A673 (cell line): ENCODE results near the gene RNF180. TPM values are rescaled to one million over a fixed set of nuclear protein-coding genes. Genes with fewer than 3 reads are reported as not detected.
"Not testable (repeated sequence)": the region's sequence is repeated elsewhere in the genome, so short reads cannot be mapped to it uniquely, and the experiment has no call there.

Experiments
- BruUV-seq: library from RNA; stranded (reverse); fragments of 400-500 nt; replicated peaks from 2 replicates; lab custom pipeline; 2021; lab: Mats Ljungman, UMichigan
- CTCF ChIA-PET: fragments of 300-600 bp; sonication (Branson Sonifier 250); formaldehyde crosslinking; loops from one replicate; lab custom pipeline; 2022; ENCODE audit warnings: antibody characterized with exemption; lab: Charles Lee
- POLR2A ChIA-PET: fragments of 300-600 bp; sonication (Branson Sonifier 250); formaldehyde crosslinking; loops from one replicate; lab custom pipeline; 2022; ENCODE audit warnings: antibody characterized with exemption; ENCODE audit not compliant: low non-redundant PET; lab: Charles Lee
- DNase-seq: peaks from one replicate; pipeline ENCODE4 v3.0.0-alpha.2; 2015; ENCODE audit warnings: low spot score
- H3K27ac ChIP-seq: fragments of 200-600 bp; sonication (generic); 2 replicates; pipeline ENCODE4 v1.5.1; 2016; ENCODE audit warnings: mixed run types, low read depth, mild to moderate bottlenecking, mixed read lengths, antibody characterized with exemption, low read length; ENCODE audit not compliant: poor library complexity, severe bottlenecking
- H3K27me3 ChIP-seq: fragments of 200-600 bp; sonication (generic); replicated peaks from 2 replicates; pipeline ENCODE4 v1.6.1; 2017; ENCODE audit warnings: mixed run types, low read depth, mild to moderate bottlenecking, mixed read lengths, antibody characterized with exemption, low read length; ENCODE audit not compliant: insufficient read depth, poor library complexity
- H3K36me3 ChIP-seq: fragments of 200-600 bp; sonication (generic); 2 replicates; pipeline ENCODE4 v1.6.1; 2016; ENCODE audit warnings: mixed run types, mild to moderate bottlenecking, mixed read lengths, antibody characterized with exemption, low read length; ENCODE audit not compliant: insufficient read depth, poor library complexity, severe bottlenecking
- H3K4me1 ChIP-seq: fragments of 200-600 bp; sonication (generic); 2 replicates; pipeline ENCODE4 v1.6.1; 2017; ENCODE audit warnings: mixed run types, mild to moderate bottlenecking, mixed read lengths, antibody characterized with exemption, low read length; ENCODE audit not compliant: insufficient read depth, poor library complexity, severe bottlenecking
- H3K4me3 ChIP-seq: fragments of 200-600 bp; sonication (generic); 2 replicates; pipeline ENCODE4 v1.5.1; 2016; ENCODE audit warnings: low read depth, mixed run types, mild to moderate bottlenecking, mixed read lengths, low read length; ENCODE audit not compliant: poor library complexity, severe bottlenecking
- H3K9me3 ChIP-seq: fragments of 200-600 bp; sonication (generic); 2 replicates; pipeline ENCODE4 v1.6.1; 2016; ENCODE audit warnings: mixed run types, low read depth, mild to moderate bottlenecking, mixed read lengths, antibody characterized with exemption, low read length; ENCODE audit not compliant: poor library complexity, severe bottlenecking
- EZH2 ChIP-seq: fragments of 200-600 bp; sonication (generic); IDR thresholded peaks from 2 replicates; pipeline ENCODE4 v1.6.1; 2017; ENCODE audit warnings: borderline replicate concordance, low read depth, mild to moderate bottlenecking, mixed read lengths, antibody characterized with exemption, low read length; ENCODE audit not compliant: poor library complexity, severe bottlenecking
- intact Hi-C: fragments of 100-400 bp; cut with micrococcal nuclease; formaldehyde crosslinking; loops from one replicate; pipeline ENCODE4 v1.10.0; 2022; ENCODE audit not compliant: unreplicated experiment
- total RNA-seq: library from RNA; stranded (reverse); gene quantifications from 2 replicates; pipeline ENCODE4 v1.2.3, GENCODE V29; 2021
- TF ChIP-seq, protein P1 (sequence below): fragments of 300-800, 200-600 bp; sonication (generic); conservative IDR thresholded peaks from 2 replicates; pipeline ENCODE4 v1.5.1; 2017; ENCODE audit warnings: low read depth, mild to moderate bottlenecking, antibody characterized with exemption, low read length, moderate library complexity, mixed read lengths

Gene RNF180
- total RNA-seq, 1 experiment from 2014 or later: 0.67 TPM

- Histone ChIP-seq H3K4me3 (no peak overlapping the region), H3K27ac (no peak overlapping the region), H3K4me1 (no peaks in the 10 kb centered on the region), H3K36me3 (no peaks in the 10 kb centered on the region), H3K27me3 (no peaks in the 10 kb centered on the region), H3K9me3 (no peaks in the 10 kb centered on the region)
- no peak for DNase-seq
- intact Hi-C loops: no loop called here
- CTCF ChIA-PET: no interaction called here
- POLR2A ChIA-PET: no interaction called here
- TF ChIP-seq, protein P1, sequence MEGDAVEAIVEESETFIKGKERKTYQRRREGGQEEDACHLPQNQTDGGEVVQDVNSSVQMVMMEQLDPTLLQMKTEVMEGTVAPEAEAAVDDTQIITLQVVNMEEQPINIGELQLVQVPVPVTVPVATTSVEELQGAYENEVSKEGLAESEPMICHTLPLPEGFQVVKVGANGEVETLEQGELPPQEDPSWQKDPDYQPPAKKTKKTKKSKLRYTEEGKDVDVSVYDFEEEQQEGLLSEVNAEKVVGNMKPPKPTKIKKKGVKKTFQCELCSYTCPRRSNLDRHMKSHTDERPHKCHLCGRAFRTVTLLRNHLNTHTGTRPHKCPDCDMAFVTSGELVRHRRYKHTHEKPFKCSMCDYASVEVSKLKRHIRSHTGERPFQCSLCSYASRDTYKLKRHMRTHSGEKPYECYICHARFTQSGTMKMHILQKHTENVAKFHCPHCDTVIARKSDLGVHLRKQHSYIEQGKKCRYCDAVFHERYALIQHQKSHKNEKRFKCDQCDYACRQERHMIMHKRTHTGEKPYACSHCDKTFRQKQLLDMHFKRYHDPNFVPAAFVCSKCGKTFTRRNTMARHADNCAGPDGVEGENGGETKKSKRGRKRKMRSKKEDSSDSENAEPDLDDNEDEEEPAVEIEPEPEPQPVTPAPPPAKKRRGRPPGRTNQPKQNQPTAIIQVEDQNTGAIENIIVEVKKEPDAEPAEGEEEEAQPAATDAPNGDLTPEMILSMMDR: no peak
- no peak for TF ChIP-seq EZH2
- BruUV-seq: no TSS peak
Observed at GRCh38 chr5:64213531-64213930, 47.9 kb downstream of the RNF180 start.

DNA sequence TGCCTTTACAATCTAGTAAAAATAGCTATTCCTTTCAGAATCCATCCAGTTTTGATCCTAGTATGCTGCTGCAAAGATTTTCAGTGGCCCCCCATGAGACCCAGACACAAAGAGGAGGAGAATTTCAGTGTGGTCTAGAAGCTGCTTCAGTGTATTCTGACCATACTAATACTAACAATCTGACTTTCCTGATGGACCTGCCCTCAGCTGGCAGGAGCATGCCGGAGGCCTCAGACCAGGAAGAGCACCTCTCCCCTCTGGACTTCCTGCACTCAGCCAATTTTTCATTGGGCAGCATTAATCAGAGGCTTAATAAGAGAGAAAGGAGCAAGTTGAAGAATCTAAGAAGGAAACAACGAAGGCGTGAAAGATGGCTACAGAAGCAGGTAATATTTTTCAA, 48.5 kb downstream of the RNF180 start:
- Histone ChIP-seq H3K4me1 (no peaks in the 10 kb centered on the region), H3K36me3 (no peaks in the 10 kb centered on the region), H3K9me3 (no peaks in the 10 kb centered on the region), H3K4me3 (no peak overlapping the region), H3K27ac (no peak overlapping the region), H3K27me3 (no peaks in the 10 kb centered on the region)
- TF ChIP-seq, protein P1: no peak
- POLR2A ChIA-PET: no interaction called here
- CTCF ChIA-PET: no interaction called here
- intact Hi-C loops: no loop called here
- no peak for DNase-seq
- no TSS peak for BruUV-seq

DNA sequence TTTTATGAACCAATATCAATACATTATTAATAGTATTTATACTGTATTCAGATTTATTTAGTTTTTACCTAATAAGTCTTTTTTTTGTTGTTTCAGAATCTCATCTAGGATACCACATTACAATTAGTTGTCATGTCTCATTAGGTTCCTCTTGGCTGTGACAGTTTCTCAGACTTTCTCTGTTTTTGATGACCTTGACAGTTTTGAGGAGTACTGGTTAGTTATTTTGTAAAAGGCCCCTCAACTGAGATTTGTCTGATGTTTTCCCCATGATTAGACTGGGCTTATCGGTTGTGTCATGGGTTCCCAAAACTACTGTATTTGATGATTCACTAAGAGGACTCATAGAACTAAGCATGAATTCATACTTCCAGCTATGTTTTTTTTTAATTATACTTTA, 56.3 kb downstream of the RNF180 start:
- intact Hi-C loops: no loop called here
- H3K4me1 ChIP-seq: no peaks in the 10 kb centered on the region

DNA sequence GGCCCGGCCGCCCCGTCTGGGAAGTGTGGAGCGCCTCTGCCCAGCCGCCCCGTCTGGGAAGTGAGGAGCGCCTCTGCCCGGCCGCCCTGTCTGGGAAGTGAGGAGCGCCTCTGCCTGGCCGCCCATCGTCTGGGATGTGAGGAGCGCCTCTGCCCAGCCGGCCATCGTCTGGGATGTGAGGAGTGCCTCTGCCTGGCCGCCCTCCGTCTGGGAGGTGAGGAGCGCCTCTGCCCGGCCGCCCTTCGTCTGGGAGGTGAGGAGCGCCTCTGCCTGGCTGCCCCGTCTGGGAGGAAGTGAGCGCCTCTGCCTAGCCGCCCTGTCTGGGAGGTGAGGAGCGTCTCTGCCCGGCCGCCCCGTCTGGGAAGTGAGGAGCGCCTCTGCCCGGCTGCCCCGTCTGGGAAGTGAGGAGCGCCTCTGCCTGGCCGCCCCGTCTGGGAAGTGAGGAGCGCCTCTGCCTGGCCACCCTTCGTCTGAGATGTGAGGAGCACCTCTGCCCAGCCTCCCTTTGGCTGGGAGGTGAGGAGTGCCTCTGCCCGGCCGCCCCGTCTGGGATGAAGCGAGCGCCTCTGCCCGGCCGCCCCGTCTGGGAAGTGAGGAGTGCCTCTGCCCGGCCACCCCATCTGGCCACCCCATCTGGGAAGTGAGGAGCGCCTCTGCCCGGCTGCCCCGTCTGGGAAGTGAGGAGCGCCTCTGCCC, 59.8 kb downstream of the RNF180 start:
- H3K4me3 ChIP-seq, H3K27me3 ChIP-seq, H3K27ac ChIP-seq, intact Hi-C loops, CTCF ChIA-PET, BruUV-seq, DNase-seq, POLR2A ChIA-PET, H3K4me1 ChIP-seq, H3K9me3 ChIP-seq, H3K36me3 ChIP-seq: not testable (repeated sequence)

More for the DNA sequence above, 56.3 kb downstream of the RNF180 start:
- H3K9me3 ChIP-seq: no peaks in the 10 kb centered on the region
- no peaks in the 10 kb centered on the region for H3K36me3 ChIP-seq
- TF ChIP-seq EZH2: no peak
- TF ChIP-seq, protein P1: no peak
- ChIA-PET CTCF (no interaction called here), POLR2A (no interaction called here)
- H3K4me3 ChIP-seq: no peak overlapping the region
- no peaks in the 10 kb centered on the region for H3K27me3 ChIP-seq
- no TSS peak for BruUV-seq
- H3K27ac ChIP-seq: no peak overlapping the region
- no peak for DNase-seq

DNA sequence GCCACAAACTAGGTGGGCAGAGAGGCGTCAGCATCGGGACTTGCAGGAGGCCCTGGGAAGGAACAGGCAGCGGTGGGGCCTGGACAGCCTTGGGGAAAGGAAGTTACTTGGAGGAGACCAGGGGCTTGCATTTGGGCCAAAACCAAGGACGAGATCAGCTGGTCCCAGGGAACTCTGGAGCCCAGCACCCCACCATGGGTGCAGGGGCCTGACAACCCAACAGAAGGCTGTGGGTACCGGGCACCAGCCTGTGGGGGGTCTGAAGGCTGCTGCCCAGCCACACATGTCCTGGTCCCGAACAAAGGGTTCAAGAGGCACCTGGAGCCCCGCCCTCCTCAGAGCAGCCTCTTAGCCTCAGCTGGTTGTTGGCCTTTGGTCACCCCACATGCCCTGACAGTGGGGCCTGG, 61.5 kb downstream of the RNF180 start:
- CTCF ChIA-PET, BruUV-seq, intact Hi-C loops: not testable (repeated sequence)

More for the DNA sequence above, 61.5 kb downstream of the RNF180 start:
- H3K4me1 ChIP-seq, H3K4me3 ChIP-seq, H3K27ac ChIP-seq, H3K27me3 ChIP-seq, DNase-seq, H3K9me3 ChIP-seq, H3K36me3 ChIP-seq, POLR2A ChIA-PET: not testable (repeated sequence)
